HG02938 (cell line): ENCODE results near the gene EMID1.
"Not testable (repeated sequence)": the region's sequence is repeated elsewhere in the genome, so short reads cannot be mapped to it uniquely, and the experiment has no call there.

Source experiments
- ATAC-seq: cut with Tn5 transposase; IDR thresholded peaks from one replicate; pipeline ENCODE4 v1.9.1; 2021; ENCODE audit warnings: mild to moderate bottlenecking, moderate library complexity; ENCODE audit not compliant: unreplicated experiment

EMID1 gene

GRCh38 chr22:29226351-29226981 is 20.8 kb downstream of the EMID1 start:
- ATAC-seq: no peak

- ATAC-seq: no peak
These were observed 25.5 kb downstream of the EMID1 start for GRCh38 chr22:29230972-29231875.

GRCh38 chr22:29231971-29232959 is 26.6 kb downstream of the EMID1 start:
- ATAC-seq: no peak

- ATAC-seq: no peak
These were observed 27.7 kb downstream of the EMID1 start for GRCh38 chr22:29233277-29233877.

GRCh38 chr22:29240481-29240880 is 34.8 kb downstream of the EMID1 start:
- not testable (repeated sequence) for ATAC-seq

- ATAC-seq: no peak
These were observed 38.3 kb downstream of the EMID1 start for GRCh38 chr22:29243874-29244446.

- ATAC-seq: no peak
These were observed 39.3 kb downstream of the EMID1 start for GRCh38 chr22:29244785-29245625.

GRCh38 chr22:29245626-29246385 is 40.1 kb downstream of the EMID1 start:
- no peak for ATAC-seq

- ATAC-seq: not testable (repeated sequence)
These were observed 42.2 kb downstream of the EMID1 start for GRCh38 chr22:29247891-29248290.

- ATAC-seq: no peak
These were observed 45.6 kb downstream of the EMID1 start for GRCh38 chr22:29251265-29251664.

GRCh38 chr22:29251981-29252911 is 46.5 kb downstream of the EMID1 start:
- no peak for ATAC-seq

- ATAC-seq: no peak
These were observed 48.0 kb downstream of the EMID1 start for GRCh38 chr22:29253561-29254285.

GRCh38 chr22:29254286-29254660 is 48.6 kb downstream of the EMID1 start:
- ATAC-seq: no peak

- no peak for ATAC-seq
These were observed 49.4 kb downstream of the EMID1 start for GRCh38 chr22:29255064-29255621.

- no peak for ATAC-seq
These were observed 51.1 kb downstream of the EMID1 start for GRCh38 chr22:29256606-29257325.

GRCh38 chr22:29257751-29258181 is 52.1 kb downstream of the EMID1 start:
- ATAC-seq: no peak
